Astrocyte (in vitro differentiated cells and primary cell): ENCODE data around the gene TMEM31. TPM values are rescaled to one million over a fixed set of nuclear protein-coding genes. Genes with fewer than 3 reads are reported as not detected.

Experiments
- DNase-seq: peaks from one replicate; pipeline ENCODE4 v3.0.0-alpha.2; 2010; ENCODE audit warnings: low read depth
- FAIRE-seq: peaks from 2 replicates; lab custom pipeline; 2011; peaks lifted over from hg19 to GRCh38; lab: Jason Lieb, UNC
- H2AFZ ChIP-seq: 2 replicates; pipeline ENCODE4 v1.6.0; 2012; ENCODE audit warnings: low read depth, low read length, inconsistent platforms
- H3K27ac ChIP-seq: 2 replicates; pipeline ENCODE4 v1.5.1; 2011; ENCODE audit warnings: low read depth, low read length, inconsistent platforms
- H3K27me3 ChIP-seq: 2 replicates; pipeline ENCODE4 v1.6.0; 2011; ENCODE audit warnings: low read length, inconsistent platforms; ENCODE audit not compliant: insufficient read depth
- H3K36me3 ChIP-seq: 2 replicates; pipeline ENCODE4 v1.5.1; 2011; ENCODE audit warnings: low read length, inconsistent platforms; ENCODE audit not compliant: insufficient read depth
- H3K4me1 ChIP-seq: 2 replicates; pipeline ENCODE4 v1.5.1; 2011; ENCODE audit warnings: low read length, inconsistent platforms; ENCODE audit not compliant: insufficient read depth
- H3K4me2 ChIP-seq: 2 replicates; pipeline ENCODE4 v1.6.0; 2012; ENCODE audit warnings: low read length, inconsistent platforms
- H3K4me3 ChIP-seq: 2 replicates; pipeline ENCODE4 v1.5.1; 2011; ENCODE audit warnings: low read depth, mild to moderate bottlenecking, low read length, inconsistent platforms; ENCODE audit not compliant: insufficient read depth
- H3K79me2 ChIP-seq: 2 replicates; pipeline ENCODE4 v1.6.0; 2012; ENCODE audit warnings: mild to moderate bottlenecking, low read length, inconsistent platforms; ENCODE audit not compliant: insufficient read depth
- H3K9ac ChIP-seq: 2 replicates; pipeline ENCODE4 v1.6.0; 2012; ENCODE audit warnings: mild to moderate bottlenecking, low read length, inconsistent platforms
- H3K9me3 ChIP-seq: 2 replicates; pipeline ENCODE4 v1.5.1; 2012; ENCODE audit warnings: low read depth, mild to moderate bottlenecking, low read length, inconsistent platforms; ENCODE audit not compliant: insufficient read depth
- H4K20me1 ChIP-seq: 2 replicates; pipeline ENCODE4 v1.6.0; 2012; ENCODE audit warnings: low read length, inconsistent platforms; ENCODE audit not compliant: insufficient read depth
- H3K27ac Mint-ChIP-seq: one replicate; pipeline ENCODE4 v1.8.0; 2021; ENCODE audit warnings: mild to moderate bottlenecking, mixed read lengths; ENCODE audit not compliant: unreplicated experiment
- H3K27me3 Mint-ChIP-seq: one replicate; pipeline ENCODE4 v1.8.0; 2021; ENCODE audit warnings: low read depth, mixed read lengths; ENCODE audit not compliant: unreplicated experiment
- H3K36me3 Mint-ChIP-seq: one replicate; pipeline ENCODE4 v1.8.0; 2021; ENCODE audit warnings: low read depth, mixed read lengths; ENCODE audit not compliant: unreplicated experiment
- H3K4me1 Mint-ChIP-seq: one replicate; pipeline ENCODE4 v1.8.0; 2021; ENCODE audit warnings: low read depth, mixed read lengths; ENCODE audit not compliant: unreplicated experiment
- H3K4me3 Mint-ChIP-seq: one replicate; pipeline ENCODE4 v1.8.0; 2021; ENCODE audit warnings: mild to moderate bottlenecking, moderate library complexity, mixed read lengths; ENCODE audit not compliant: unreplicated experiment
- H3K9me3 Mint-ChIP-seq: one replicate; pipeline ENCODE4 v1.8.0; 2021; ENCODE audit warnings: mild to moderate bottlenecking, mixed read lengths; ENCODE audit not compliant: unreplicated experiment
- CTCF ChIP-seq: IDR thresholded peaks from 2 replicates; pipeline ENCODE4 v1.5.1; 2011; ENCODE audit warnings: low read depth, mild to moderate bottlenecking, inconsistent platforms, low read length, moderate library complexity; ENCODE audit not compliant: insufficient read depth
- EZH2 ChIP-seq: IDR thresholded peaks from 2 replicates; pipeline ENCODE4 v1.6.1; 2012; ENCODE audit warnings: mild to moderate bottlenecking, low read length, inconsistent platforms; ENCODE audit not compliant: insufficient read depth
- total RNA-seq: library from RNA; stranded (reverse); gene quantifications from 2 replicates; pipeline ENCODE4 v1.2.1, GENCODE V29; 2021

The TMEM31 gene
- total RNA-seq, 1 donor from 2014 or later: 0.43 TPM

- H2AFZ ChIP-seq: no peak overlapping the region
- no peak overlapping the region for H3K4me2 ChIP-seq
- Mint-ChIP-seq H3K36me3 (no peaks in the 10 kb centered on the region), H3K27me3 (no peaks in the 10 kb centered on the region), H3K27ac (no peak overlapping the region), H3K4me3 (no peak overlapping the region), H3K9me3 (no peaks in the 10 kb centered on the region), H3K4me1 (no peaks in the 10 kb centered on the region)
- no peaks in the 10 kb centered on the region for H3K79me2 ChIP-seq
- no peak for FAIRE-seq
- no peaks in the 10 kb centered on the region for H3K9me3 ChIP-seq
- H3K36me3 ChIP-seq: no peaks in the 10 kb centered on the region
- TF ChIP-seq CTCF: no peak
- TF ChIP-seq EZH2: no peak
- H3K9ac ChIP-seq: no peak overlapping the region
- no peaks in the 10 kb centered on the region for H4K20me1 ChIP-seq
- no peak overlapping the region for H3K27ac ChIP-seq
- DNase-seq: no peak
- H3K27me3 ChIP-seq: no peaks in the 10 kb centered on the region
- H3K4me1 ChIP-seq: no peaks in the 10 kb centered on the region
- no peak overlapping the region for H3K4me3 ChIP-seq
Measured at GRCh38 chrX:103697687-103698086, 13.0 kb upstream of the TMEM31 start.

- DNase-seq (no peak), FAIRE-seq (no peak)
- Histone ChIP-seq H3K27ac (no peak overlapping the region), H3K27me3 (no peaks in the 10 kb centered on the region), H3K36me3 (no peaks in the 10 kb centered on the region), H3K79me2 (no peaks in the 10 kb centered on the region), H3K4me2 (no peak overlapping the region), H4K20me1 (no peaks in the 10 kb centered on the region), H2AFZ (no peak overlapping the region), H3K9me3 (no peaks in the 10 kb centered on the region), H3K9ac (no peak overlapping the region), H3K4me1 (no peaks in the 10 kb centered on the region), H3K4me3 (no peak overlapping the region)
- no peaks in the 10 kb centered on the region for H3K36me3 Mint-ChIP-seq
- no peaks in the 10 kb centered on the region for H3K4me1 Mint-ChIP-seq
- H3K4me3 Mint-ChIP-seq: no peak overlapping the region
- no peaks in the 10 kb centered on the region for H3K9me3 Mint-ChIP-seq
- peaks cover 3% of the 10 kb centered on the region for H3K27me3 Mint-ChIP-seq
- no peak overlapping the region for H3K27ac Mint-ChIP-seq
- no peak for TF ChIP-seq EZH2
- TF ChIP-seq CTCF: no peak
Measured at GRCh38 chrX:103699243-103699642, 11.5 kb upstream of the TMEM31 start.

- H3K27ac Mint-ChIP-seq: no peak overlapping the region
- Histone ChIP-seq H3K27ac (no peak overlapping the region), H3K4me1 (no peaks in the 10 kb centered on the region), H3K36me3 (no peaks in the 10 kb centered on the region), H2AFZ (no peak overlapping the region), H3K9me3 (no peaks in the 10 kb centered on the region), H3K27me3 (no peaks in the 10 kb centered on the region), H3K4me2 (no peak overlapping the region), H3K4me3 (no peak overlapping the region), H4K20me1 (no peaks in the 10 kb centered on the region), H3K9ac (no peak overlapping the region), H3K79me2 (no peaks in the 10 kb centered on the region)
- no peaks in the 10 kb centered on the region for H3K9me3 Mint-ChIP-seq
- TF ChIP-seq EZH2: no peak
- no peak for TF ChIP-seq CTCF
- H3K36me3 Mint-ChIP-seq: no peaks in the 10 kb centered on the region
- FAIRE-seq (no peak), DNase-seq (no peak)
- no peaks in the 10 kb centered on the region for H3K4me1 Mint-ChIP-seq
- no peak overlapping the region for H3K4me3 Mint-ChIP-seq
- peaks cover 15% of the 10 kb centered on the region for H3K27me3 Mint-ChIP-seq
Measured at GRCh38 chrX:103704863-103705262, 5.8 kb upstream of the TMEM31 start.
